CD4-positive, CD25-positive, alpha-beta regulatory T cell (primary cell): ENCODE measurements around the gene CD68. TPM values are rescaled to one million over a fixed set of nuclear protein-coding genes. Genes with fewer than 3 reads are reported as not detected.

ENCODE experiments used
- ATAC-seq, 2 donors: fragments of 150-1000 bp; cut with Tn5 transposase; one replicate each; pipeline ENCODE4 v1.10.0; 2021; ENCODE audit warnings: low read depth in 2 of 2, moderate number of reproducible peaks in 2 of 2, moderate library complexity in 1 of 2
- DNase-seq, 3 donors: peaks; one replicate each; pipeline versions ENCODE4 v3.0.0 to v3.0.0-alpha.2; 2012 to 2022; ENCODE audit warnings: mixed read lengths in 1 of 3
- H3K27ac ChIP-seq: one replicate; pipeline ENCODE4 v1.7.0; 2013; ENCODE audit warnings: mild to moderate bottlenecking, low read length; ENCODE audit not compliant: insufficient read depth, poor library complexity, severe bottlenecking
- H3K27me3 ChIP-seq: one replicate; pipeline ENCODE4 v1.7.0; 2013; ENCODE audit warnings: low read length; ENCODE audit not compliant: control insufficient read depth, insufficient read depth
- H3K36me3 ChIP-seq: one replicate; pipeline ENCODE4 v1.7.0; 2013; ENCODE audit warnings: mild to moderate bottlenecking, low read length, moderate library complexity; ENCODE audit not compliant: control insufficient read depth, insufficient read depth
- H3K4me1 ChIP-seq: 2 replicates; pipeline ENCODE4 v1.7.0; 2013; ENCODE audit warnings: mild to moderate bottlenecking, low read length; ENCODE audit not compliant: insufficient read depth, control insufficient read depth, poor library complexity, severe bottlenecking
- H3K4me3 ChIP-seq: one replicate; pipeline ENCODE4 v1.7.0; 2013; ENCODE audit warnings: low read depth, mild to moderate bottlenecking, low read length, moderate library complexity
- H3K9me3 ChIP-seq, 2 experiments: 1 replicate in 1 of 2; 2 replicates in 1 of 2; pipeline ENCODE4 v1.7.0; 2013; ENCODE audit warnings: low read length in 2 of 2, mild to moderate bottlenecking in 1 of 2, moderate library complexity in 1 of 2; ENCODE audit not compliant: control insufficient read depth in 2 of 2
- H3K27ac Mint-ChIP-seq, 3 donors: one replicate each; pipeline ENCODE4 v1.8.0; 2020 to 2022; ENCODE audit warnings: mild to moderate bottlenecking in 3 of 3, mixed read lengths in 3 of 3, moderate library complexity in 2 of 3
- H3K27me3 Mint-ChIP-seq: one replicate; pipeline ENCODE4 v1.8.0; 2022; ENCODE audit warnings: mild to moderate bottlenecking, mixed read lengths
- H3K36me3 Mint-ChIP-seq: one replicate; pipeline ENCODE4 v1.8.0; 2020; ENCODE audit warnings: mixed read lengths
- H3K4me1 Mint-ChIP-seq, 4 donors: one replicate each; pipeline ENCODE4 v1.8.0; 2020 to 2022; ENCODE audit warnings: mixed read lengths in 4 of 4, mild to moderate bottlenecking in 1 of 4
- H3K4me3 Mint-ChIP-seq, 4 donors: one replicate each; pipeline ENCODE4 v1.8.0; 2020 to 2022; ENCODE audit warnings: mild to moderate bottlenecking in 4 of 4, mixed read lengths in 4 of 4, moderate library complexity in 3 of 4
- H3K9me3 Mint-ChIP-seq, 7 donors: one replicate each; pipeline ENCODE4 v1.8.0; 2020 to 2022; ENCODE audit warnings: mixed read lengths in 7 of 7, mild to moderate bottlenecking in 3 of 7, moderate library complexity in 2 of 7
- polyA plus RNA-seq, 4 donors: library from polyadenylated mRNA; unstranded; fragments of 300-500 nt; fragmentation: Illumina TruSeq; gene quantifications; one replicate each; pipeline ENCODE4 v1.2.3, GENCODE V29; 2021
- total RNA-seq: library from RNA; stranded (reverse); gene quantifications from one replicate; pipeline ENCODE4 v1.2.3, GENCODE V29; 2022

Gene CD68
- total and polyA plus RNA-seq, 5 donors from 2014 or later: 0.25 to 1.2 (median 0.77) TPM; not detected in 1

- no peak overlapping the region for H3K4me3 ChIP-seq
- ATAC-seq (no peak), DNase-seq (no peak)
- peaks cover 52% of the 10 kb centered on the region for H3K36me3 Mint-ChIP-seq
- H3K27ac Mint-ChIP-seq: peak overlapping the region in 2 of 3 donors; percentile 62 to 90
- no peak overlapping the region for H3K27ac ChIP-seq
- no peaks in the 10 kb centered on the region for H3K9me3 ChIP-seq
- peaks cover 5 to 87% (median 50%) of the 10 kb centered on the region in 4 donors for H3K4me1 Mint-ChIP-seq
- peaks cover 0 to 1% (median 0%) of the 10 kb centered on the region in 7 donors for H3K9me3 Mint-ChIP-seq
- H3K4me3 Mint-ChIP-seq: peak overlapping the region in 2 of 4 donors; percentile 43 to 96
- peaks cover 41% of the 10 kb centered on the region for H3K4me1 ChIP-seq
- peaks cover 9% of the 10 kb centered on the region for H3K27me3 Mint-ChIP-seq
- H3K36me3 ChIP-seq: peaks cover 49% of the 10 kb centered on the region
- no peaks in the 10 kb centered on the region for H3K27me3 ChIP-seq
These were observed 1.9 kb upstream of the CD68 start for GRCh38 chr17:7577327-7578199.

DNA sequence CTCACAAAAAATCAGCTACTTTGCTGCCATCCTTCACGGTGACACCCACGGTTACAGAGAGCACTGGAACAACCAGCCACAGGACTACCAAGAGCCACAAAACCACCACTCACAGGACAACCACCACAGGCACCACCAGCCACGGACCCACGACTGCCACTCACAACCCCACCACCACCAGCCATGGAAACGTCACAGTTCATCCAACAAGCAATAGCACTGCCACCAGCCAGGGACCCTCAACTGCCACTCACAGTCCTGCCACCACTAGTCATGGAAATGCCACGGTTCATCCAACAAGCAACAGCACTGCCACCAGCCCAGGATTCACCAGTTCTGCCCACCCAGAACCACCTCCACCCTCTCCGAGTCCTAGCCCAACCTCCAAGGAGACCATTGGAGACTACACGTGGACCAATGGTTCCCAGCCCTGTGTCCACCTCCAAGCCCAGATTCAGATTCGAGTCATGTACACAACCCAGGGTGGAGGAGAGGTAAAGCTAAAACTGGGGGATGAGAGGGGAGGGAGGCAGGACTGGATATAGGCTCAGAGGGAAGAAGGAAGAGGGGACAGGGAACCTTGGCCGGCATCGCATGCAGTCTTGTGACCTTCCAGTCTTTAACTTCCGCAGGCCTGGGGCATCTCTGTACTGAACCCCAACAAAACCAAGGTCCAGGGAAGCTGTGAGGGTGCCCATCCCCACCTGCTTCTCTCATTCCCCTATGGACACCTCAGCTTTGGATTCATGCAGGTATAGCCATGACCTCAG, 581 bp downstream of the CD68 start:
- no peak for DNase-seq
- no peaks in the 10 kb centered on the region for H3K27me3 Mint-ChIP-seq

GRCh38 chr17:7580604-7581575, 1.5 kb downstream of the CD68 start:
- peak overlapping the region in 2 of 4 donors; percentile 77 to 96 for H3K4me3 Mint-ChIP-seq
- peaks cover 30% of the 10 kb centered on the region for H3K36me3 ChIP-seq
- H3K36me3 Mint-ChIP-seq: peaks cover 36% of the 10 kb centered on the region
- H3K9me3 Mint-ChIP-seq: no peaks in the 10 kb centered on the region
- ATAC-seq (no peak), DNase-seq (no peak)
- H3K9me3 ChIP-seq: no peaks in the 10 kb centered on the region
- H3K4me3 ChIP-seq: no peak overlapping the region
- no peak overlapping the region for H3K27ac ChIP-seq
- H3K27me3 Mint-ChIP-seq: no peaks in the 10 kb centered on the region
- H3K27ac Mint-ChIP-seq: peak overlapping the region in 2 of 3 donors; percentile 65 to 67
- no peaks in the 10 kb centered on the region for H3K27me3 ChIP-seq
- H3K4me1 Mint-ChIP-seq: peaks cover 10 to 88% (median 46%) of the 10 kb centered on the region in 4 donors
- H3K4me1 ChIP-seq: peaks cover 45% of the 10 kb centered on the region

More for the DNA sequence above, 581 bp downstream of the CD68 start:
- peak overlapping the region; percentile 67 to 98 (median 90) for H3K27ac Mint-ChIP-seq
- Histone ChIP-seq H3K4me3 (no peak overlapping the region), H3K36me3 (peaks cover 39% of the 10 kb centered on the region), H3K9me3 (no peaks in the 10 kb centered on the region), H3K4me1 (peaks cover 45% of the 10 kb centered on the region), H3K27me3 (no peaks in the 10 kb centered on the region), H3K27ac (peak overlapping the region; percentile 63)
- no peak for ATAC-seq
- H3K36me3 Mint-ChIP-seq: peaks cover 43% of the 10 kb centered on the region
- peak overlapping the region in 3 of 4 donors; percentile 28 to 96 (median 71) for H3K4me3 Mint-ChIP-seq
- H3K4me1 Mint-ChIP-seq: peaks cover 10 to 90% (median 47%) of the 10 kb centered on the region in 4 donors
- no peaks in the 10 kb centered on the region for H3K9me3 Mint-ChIP-seq

DNA sequence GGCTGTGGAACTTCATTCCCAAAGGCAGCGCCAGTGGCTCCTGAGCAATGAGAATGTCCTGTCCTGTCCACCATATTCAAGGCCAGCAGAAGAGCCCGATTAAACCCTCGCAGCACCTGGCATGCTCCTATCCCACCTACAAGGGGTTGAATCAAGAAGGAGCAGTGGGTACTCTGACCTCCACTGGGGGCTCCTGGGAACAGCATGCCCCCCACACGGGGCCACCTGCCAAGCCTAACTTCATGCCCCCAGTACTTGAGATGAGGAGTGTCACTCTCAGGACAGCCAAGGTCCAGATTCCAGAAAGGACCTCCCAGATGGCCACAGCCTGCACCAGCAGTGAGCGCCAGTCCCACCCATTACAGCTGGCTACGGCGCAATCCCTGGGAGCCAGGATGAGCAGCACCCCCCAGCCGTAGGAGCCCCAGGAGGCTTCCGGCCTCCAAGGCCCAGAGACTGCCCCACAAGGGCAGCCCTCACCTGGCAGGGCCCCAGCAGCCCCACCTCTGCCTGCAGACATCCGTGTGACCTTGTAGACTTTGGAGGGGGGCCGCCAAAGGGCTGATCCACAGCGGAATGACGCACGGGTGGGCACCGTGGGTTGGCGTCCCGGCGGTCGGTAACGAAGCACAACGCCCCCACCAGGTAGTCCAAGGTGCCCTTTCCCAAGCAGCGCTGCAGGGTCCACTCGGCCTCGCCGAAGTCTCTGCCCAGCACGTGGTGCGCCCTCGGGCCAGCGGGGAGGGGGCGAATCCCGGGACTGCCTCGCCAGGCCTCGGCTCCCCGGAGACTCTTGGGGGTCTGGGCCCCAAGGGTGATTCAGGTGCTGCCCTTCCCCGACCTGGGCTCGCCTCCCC, 3.2 kb downstream of the CD68 start:
- Histone ChIP-seq H3K27ac (peak overlapping the region; percentile 94), H3K4me1 (peaks cover 45% of the 10 kb centered on the region), H3K36me3 (peaks cover 23% of the 10 kb centered on the region), H3K27me3 (no peaks in the 10 kb centered on the region), H3K9me3 (no peaks in the 10 kb centered on the region), H3K4me3 (no peak overlapping the region)
- Mint-ChIP-seq H3K4me3 (peak overlapping the region; percentile 64 to 99 (median 98)), H3K36me3 (peaks cover 25% of the 10 kb centered on the region), H3K27me3 (no peaks in the 10 kb centered on the region), H3K4me1 (peaks cover 10 to 76% (median 38%) of the 10 kb centered on the region in 4 donors), H3K9me3 (no peaks in the 10 kb centered on the region), H3K27ac (peak overlapping the region; percentile 41 to 97 (median 91))
- DNase-seq (no peak), ATAC-seq (no peak)

- Histone ChIP-seq H3K27ac (peak within 1 kb of the TSS; percentile 94), H3K4me3 (peak within 1 kb of the TSS; percentile 98), H3K4me1 (peaks cover 45% of the 10 kb centered on the region), H3K9me3 (no peaks in the 10 kb centered on the region), H3K36me3 (peaks cover 21% of the 10 kb centered on the region), H3K27me3 (no peaks in the 10 kb centered on the region)
- no peaks in the 10 kb centered on the region for H3K27me3 Mint-ChIP-seq
- H3K4me1 Mint-ChIP-seq: peaks cover 10 to 67% (median 33%) of the 10 kb centered on the region in 4 donors
- ATAC-seq: peak; percentile 80
- H3K9me3 Mint-ChIP-seq: no peaks in the 10 kb centered on the region
- peaks cover 17% of the 10 kb centered on the region for H3K36me3 Mint-ChIP-seq
- H3K27ac Mint-ChIP-seq: peak within 1 kb of the TSS; percentile 97 to 100 (median 99)
- DNase-seq: peak; percentile 90 to 98 (median 97)
- H3K4me3 Mint-ChIP-seq: peak within 1 kb of the TSS; percentile 97 to 99 (median 99)
These were observed 4.0 kb downstream of the CD68 start, which contains the start of gene MPDU1 for GRCh38 chr17:7583253-7584109. TSS of gene MPDU1 (plus strand) at chr17:7583852. CDS start at chr17:7583863, 11 bp downstream.
